ENCODE measurements around the gene CCPG1. TPM values are rescaled to one million over a fixed set of nuclear protein-coding genes. Genes with fewer than 3 reads are reported as not detected.

Gene CCPG1
- total RNA-seq, 4 donors from 2014 or later, result 38.9 to 49.4 (median 43.5) TPM

DNA sequence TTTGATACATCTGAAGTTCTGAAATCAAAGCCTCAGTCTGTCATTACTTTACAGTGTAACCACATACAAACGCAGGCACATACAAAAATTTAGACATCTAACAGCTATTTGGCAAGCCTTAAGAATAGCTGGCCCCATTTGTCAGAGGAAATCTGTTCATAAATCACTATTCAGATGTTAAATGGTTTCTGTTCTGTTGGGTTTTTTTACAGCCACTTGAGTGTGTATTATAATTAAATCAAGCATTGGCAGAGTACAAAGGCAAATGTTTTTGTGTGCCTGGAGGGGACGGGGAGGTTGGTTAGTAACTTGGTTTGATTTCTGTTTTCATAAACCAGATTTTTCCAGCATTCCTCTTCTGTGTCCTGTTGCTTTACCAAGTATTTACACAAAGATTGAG is 65.0 kb downstream of the CCPG1 start:
- H3K27me3 ChIP-seq, result no peaks in the 10 kb centered on the region
- H3K36me3 ChIP-seq, result peaks cover 7 to 50% (median 10%) of the 10 kb centered on the region in 4 donors
- no peak overlapping the region for H3K4me3 ChIP-seq
- no peak overlapping the region for H3K27ac ChIP-seq (replicated peaks in 1 of 4)
- WGBS, result 64% methylated on average over 2 of the region's 2 CpGs
- no peaks in the 10 kb centered on the region for H3K9me3 ChIP-seq
- H3K4me1 ChIP-seq, result no peaks in the 10 kb centered on the region
- no peak for TF ChIP-seq EP300 (IDR thresholded peaks at IDR 0.05)
- TF ChIP-seq, protein P1, sequence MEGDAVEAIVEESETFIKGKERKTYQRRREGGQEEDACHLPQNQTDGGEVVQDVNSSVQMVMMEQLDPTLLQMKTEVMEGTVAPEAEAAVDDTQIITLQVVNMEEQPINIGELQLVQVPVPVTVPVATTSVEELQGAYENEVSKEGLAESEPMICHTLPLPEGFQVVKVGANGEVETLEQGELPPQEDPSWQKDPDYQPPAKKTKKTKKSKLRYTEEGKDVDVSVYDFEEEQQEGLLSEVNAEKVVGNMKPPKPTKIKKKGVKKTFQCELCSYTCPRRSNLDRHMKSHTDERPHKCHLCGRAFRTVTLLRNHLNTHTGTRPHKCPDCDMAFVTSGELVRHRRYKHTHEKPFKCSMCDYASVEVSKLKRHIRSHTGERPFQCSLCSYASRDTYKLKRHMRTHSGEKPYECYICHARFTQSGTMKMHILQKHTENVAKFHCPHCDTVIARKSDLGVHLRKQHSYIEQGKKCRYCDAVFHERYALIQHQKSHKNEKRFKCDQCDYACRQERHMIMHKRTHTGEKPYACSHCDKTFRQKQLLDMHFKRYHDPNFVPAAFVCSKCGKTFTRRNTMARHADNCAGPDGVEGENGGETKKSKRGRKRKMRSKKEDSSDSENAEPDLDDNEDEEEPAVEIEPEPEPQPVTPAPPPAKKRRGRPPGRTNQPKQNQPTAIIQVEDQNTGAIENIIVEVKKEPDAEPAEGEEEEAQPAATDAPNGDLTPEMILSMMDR (IDR thresholded peaks at IDR 0.05), result no peak
- TF ChIP-seq POLR2A (IDR thresholded peaks at IDR 0.05; ENCODE audit: low read depth), result no peak
- no peak for TF ChIP-seq POLR2AphosphoS5 (IDR thresholded peaks at IDR 0.05)
- DNase-seq (ENCODE audit: extremely low spot score), result no peak
- intact Hi-C loops (cut with DNase I), result no loop called here

DNA sequence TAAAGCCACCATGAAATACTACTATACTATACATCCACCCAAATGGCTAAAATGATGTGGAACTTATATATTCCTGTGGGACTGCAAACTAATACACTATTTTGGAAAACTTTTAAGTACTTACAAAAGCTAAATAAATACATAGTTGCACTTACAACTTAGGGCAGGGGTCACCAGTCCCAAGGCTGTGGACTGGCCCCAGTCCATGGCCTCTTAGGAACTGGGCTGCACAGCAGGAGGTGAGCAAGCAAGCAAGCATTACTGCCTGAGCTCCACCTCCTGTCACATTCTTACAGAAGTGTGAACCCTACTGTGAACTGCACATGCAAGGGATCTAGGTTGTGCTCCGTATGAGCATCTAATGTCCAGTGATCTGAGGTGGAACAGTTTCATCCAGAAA is 71.0 kb downstream of the CCPG1 start:
- Histone ChIP-seq H3K9me3 (no peaks in the 10 kb centered on the region), H3K4me3 (no peak overlapping the region), H3K27me3 (no peaks in the 10 kb centered on the region), H3K4me1 (no peaks in the 10 kb centered on the region), H3K36me3 (peaks cover 3 to 76% (median 21%) of the 10 kb centered on the region in 4 donors), H3K27ac (replicated peaks in 1 of 4) (no peak overlapping the region)
- no peak for TF ChIP-seq EP300 (IDR thresholded peaks at IDR 0.05)
- TF ChIP-seq POLR2A (IDR thresholded peaks at IDR 0.05; ENCODE audit: low read depth), result no peak
- TF ChIP-seq, protein P1 (IDR thresholded peaks at IDR 0.05), result no peak
- no peak for TF ChIP-seq POLR2AphosphoS5 (IDR thresholded peaks at IDR 0.05)
- no peak for DNase-seq (ENCODE audit: extremely low spot score)
- 88% methylated on average over 1 of the region's 1 CpG for WGBS
- intact Hi-C loops (cut with DNase I), result no loop called here

DNA sequence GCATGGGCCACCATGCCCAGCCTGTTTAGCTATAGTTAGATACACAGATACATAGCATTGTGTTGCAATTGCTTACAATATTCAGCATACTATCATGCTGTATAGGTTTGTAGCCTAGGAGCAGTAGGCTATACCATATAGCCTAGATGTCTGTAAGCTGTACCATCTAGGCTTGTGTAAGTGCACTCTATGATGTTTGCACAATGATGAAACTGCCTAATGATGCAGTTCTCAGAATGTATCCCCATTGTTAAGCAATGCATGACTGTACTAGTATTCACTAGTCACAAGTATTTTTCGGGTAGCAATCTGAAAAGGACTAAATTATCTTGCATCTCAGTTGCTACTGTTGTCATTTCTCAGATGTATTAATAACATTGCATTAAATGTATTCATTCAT is 73.2 kb downstream of the CCPG1 start:
- DNase-seq (ENCODE audit: extremely low spot score), result no peak
- intact Hi-C loops (cut with DNase I), result no loop called here
- Histone ChIP-seq H3K27me3 (no peaks in the 10 kb centered on the region), H3K27ac (replicated peaks in 1 of 4) (no peak overlapping the region), H3K4me1 (no peaks in the 10 kb centered on the region), H3K4me3 (no peak overlapping the region), H3K36me3 (peaks cover 10 to 89% (median 21%) of the 10 kb centered on the region in 4 donors), H3K9me3 (no peaks in the 10 kb centered on the region)
- no peak for TF ChIP-seq POLR2A (IDR thresholded peaks at IDR 0.05; ENCODE audit: low read depth)
- TF ChIP-seq, protein P1 (IDR thresholded peaks at IDR 0.05), result no peak
- TF ChIP-seq EP300 (IDR thresholded peaks at IDR 0.05), result no peak
- no peak for TF ChIP-seq POLR2AphosphoS5 (IDR thresholded peaks at IDR 0.05)
- whole genome bisulfite sequencing, result 80% methylated on average over 1 of the region's 1 CpG

DNA sequence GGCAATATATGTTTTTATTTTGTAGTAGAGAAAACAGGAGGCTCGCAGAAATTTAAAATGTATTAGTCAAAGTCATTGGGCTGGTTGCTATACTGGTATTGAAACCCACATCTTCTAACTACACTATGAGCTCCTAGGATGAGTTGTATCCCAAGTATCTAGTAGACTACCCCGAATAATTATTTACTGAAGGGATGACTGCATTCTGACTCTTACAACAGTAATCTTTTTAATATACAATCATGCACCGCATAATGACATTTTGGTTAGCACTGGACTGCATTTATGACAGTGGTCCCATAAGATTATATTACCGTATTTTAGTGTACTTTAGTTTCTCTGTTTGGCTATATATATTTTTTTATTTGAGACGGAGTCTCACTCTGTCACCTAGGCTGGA is 73.8 kb downstream of the CCPG1 start:
- 98% methylated on average over 5 of the region's 5 CpGs for WGBS
- TF ChIP-seq EP300 (IDR thresholded peaks at IDR 0.05), result no peak
- TF ChIP-seq POLR2AphosphoS5 (IDR thresholded peaks at IDR 0.05), result no peak
- TF ChIP-seq, protein P1 (IDR thresholded peaks at IDR 0.05), result no peak
- Histone ChIP-seq H3K27me3 (no peaks in the 10 kb centered on the region), H3K27ac (replicated peaks in 1 of 4) (no peak overlapping the region), H3K4me1 (no peaks in the 10 kb centered on the region), H3K9me3 (no peaks in the 10 kb centered on the region), H3K36me3 (peaks cover 10 to 88% (median 22%) of the 10 kb centered on the region in 4 donors), H3K4me3 (no peak overlapping the region)
- no peak for DNase-seq (ENCODE audit: extremely low spot score)
- intact Hi-C loops (cut with DNase I), result no loop called here

DNA sequence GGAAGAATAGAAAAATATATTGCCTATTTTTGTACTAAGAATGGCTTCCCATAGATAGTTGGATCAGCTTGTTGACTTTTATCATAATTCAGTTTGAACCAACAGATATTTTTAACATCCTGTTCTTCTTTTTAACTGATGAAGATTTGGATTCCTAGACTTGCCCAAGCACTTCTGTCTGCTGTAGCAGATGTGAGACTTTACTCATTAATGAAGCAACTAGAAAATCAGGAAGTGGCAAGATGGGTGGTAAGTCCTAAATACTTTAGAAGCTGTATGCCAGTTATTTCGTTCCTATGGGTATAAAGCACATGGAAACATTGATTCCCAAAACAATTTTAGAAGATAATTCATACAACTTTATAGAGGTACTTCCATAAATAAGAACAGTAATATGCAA is 80.8 kb downstream of the CCPG1 start:
- no peak overlapping the region for H3K27ac ChIP-seq (replicated peaks in 1 of 4)
- no peak for DNase-seq (ENCODE audit: extremely low spot score)
- whole genome bisulfite sequencing, result 81% methylated on average over 1 of the region's 1 CpG
- no peaks in the 10 kb centered on the region for H3K4me1 ChIP-seq
- no peak overlapping the region for H3K4me3 ChIP-seq
- H3K27me3 ChIP-seq, result no peaks in the 10 kb centered on the region
- TF ChIP-seq EP300 (IDR thresholded peaks at IDR 0.05) (no peak), POLR2A (IDR thresholded peaks at IDR 0.05; ENCODE audit: low read depth) (no peak), POLR2AphosphoS5 (IDR thresholded peaks at IDR 0.05) (no peak)
- TF ChIP-seq, protein P1 (IDR thresholded peaks at IDR 0.05), result no peak
- no peaks in the 10 kb centered on the region for H3K9me3 ChIP-seq
- intact Hi-C loops (cut with DNase I), result no loop called here
- H3K36me3 ChIP-seq, result peaks cover 0 to 60% (median 16%) of the 10 kb centered on the region in 4 donors

Data from esophagus muscularis mucosa (tissue), 4 donors.